K562 (cell line): ENCODE results near the gene KIF3B. TPM values are rescaled to one million over a fixed set of nuclear protein-coding genes. Genes with fewer than 3 reads are reported as not detected.
A peak's percentile ranks its signal among the peaks of the same experiment; 100 is the strongest.

Experiments
- ARNT ChIP-seq, 2 experiments: fragments of 450-650 bp; IDR thresholded peaks; 2 replicates each; pipeline ENCODE4 v1.6.1; 2016; ENCODE audit warnings: mild to moderate bottlenecking in 1 of 2
- HEY1 ChIP-seq: fragments of 250-450 bp; sonication (Bioruptor Pico); IDR thresholded peaks from 2 replicates; pipeline ENCODE4 v1.5.0; 2020; ENCODE audit warnings: mild to moderate bottlenecking, moderate library complexity, borderline replicate concordance
- HNRNPK ChIP-seq: fragments of 200-400 bp; formaldehyde crosslinking; IDR thresholded peaks from one replicate; pipeline ENCODE4 v1.6.1; 2018; ENCODE audit warnings: mild to moderate bottlenecking, low read depth, low read length; ENCODE audit not compliant: poor library complexity, severe bottlenecking
- ILK ChIP-seq: fragments of 450-650 bp; IDR thresholded peaks from 2 replicates; pipeline ENCODE4 v1.6.1; 2016; ENCODE audit warnings: missing genetic modification characterization, low read depth, mild to moderate bottlenecking, missing compliant biosample characterization, moderate library complexity, borderline replicate concordance
- POLR2AphosphoS2 ChIP-seq: IDR thresholded peaks from 2 replicates; pipeline ENCODE4 v1.6.1; 2012; ENCODE audit warnings: low read length, improper control_type of control experiment
- POLR2H ChIP-seq: IDR thresholded peaks from 2 replicates; pipeline ENCODE4 v1.6.1; 2016; ENCODE audit warnings: missing genetic modification characterization, low read depth, mild to moderate bottlenecking, control low read depth, missing compliant biosample characterization, moderate library complexity
- PRDM10 ChIP-seq: fragments of 450-650 bp; IDR thresholded peaks from 2 replicates; pipeline ENCODE4 v1.6.1; 2018; ENCODE audit not compliant: partially characterized antibody
- SETDB1 ChIP-seq: IDR thresholded peaks from one replicate; pipeline ENCODE4 v1.6.1; 2012; ENCODE audit warnings: low read length, control low read depth, inconsistent platforms
- TAF7 ChIP-seq: fragments of 450-650 bp; IDR thresholded peaks from 2 replicates; pipeline ENCODE4 v1.6.1; 2016; ENCODE audit warnings: missing genetic modification characterization, missing compliant biosample characterization
- ZMIZ1 ChIP-seq, 2 experiments: fragments of 150-350 bp in 1 of 2; IDR thresholded peaks; 2 replicates each; pipeline ENCODE4 v1.6.1; 2012 to 2016; ENCODE audit warnings: low read depth in 2 of 2, low read length in 2 of 2, mild to moderate bottlenecking in 1 of 2, moderate library complexity in 1 of 2
- ZNF124 ChIP-seq: sonication (generic); formaldehyde crosslinking; IDR thresholded peaks from 2 replicates; pipeline ENCODE4 v1.8.1; 2022; ENCODE audit warnings: missing genetic modification reagents
- ZNF263 ChIP-seq: sonication (generic); formaldehyde crosslinking; IDR thresholded peaks from 2 replicates; pipeline ENCODE4 v1.8.0; 2022; ENCODE audit warnings: mild to moderate bottlenecking, missing genetic modification reagents, borderline replicate concordance
- ZNF512 ChIP-seq: IDR thresholded peaks from 2 replicates; pipeline ENCODE4 v1.6.1; 2016; ENCODE audit warnings: missing genetic modification characterization, missing compliant biosample characterization
- polyA plus RNA-seq, 8 experiments: library from polyadenylated mRNA; depleted of rRNA in 4 of 8; stranded (reverse) in 5 of 8; unstranded in 3 of 8; fragments of >200 nt; fragmentation: Nextera tagmentation in 2 of 8; fragmentation: Illumina TruSeq in 1 of 8; extraction: Ambion mirVana in 2 of 8; extraction: Trizol in 1 of 8; gene quantifications; 2 replicates each; pipeline versions ENCODE4 v1.2.1 to v1.2.3, GENCODE V29; 2011 to 2014; ENCODE audit warnings: inconsistent platforms in 1 of 8, missing spikeins in 1 of 8
- total RNA-seq, 7 experiments: library from RNA; depleted of rRNA in 6 of 7; stranded (reverse); fragments of >200 nt in 6 of 7; fragmentation: Illumina TruSeq in 2 of 7; extraction: Trizol in 2 of 7; gene quantifications; 2 replicates each; pipeline versions ENCODE4 v1.2.1 to v1.2.3, GENCODE V29; 2011 to 2021; ENCODE audit warnings: low replicate concordance in 1 of 7

Gene KIF3B
- total and polyA plus RNA-seq, 9 of the 15 experiments (the other 6 are each of a cell fraction or from before 2014, with no cell fraction given), result 2.9 to 12.3 (median 8.6) TPM

GRCh38 chr20:32285621-32286371 lies 8.3 kb downstream of the KIF3B start (continued):
- no peak for TF ChIP-seq PRDM10
- TF ChIP-seq ARNT (IDR thresholded peaks at IDR 0.05), result peak in 1 of 2 experiments; percentile 72; a peak in 1 of 4 replicates
- peak; percentile 39; the same call in 1 of the 2 replicates for TF ChIP-seq ZNF263 (CRISPR knock-in tag)
- peak in 1 of 2 experiments; percentile 90; a peak in 2 of 4 replicates for TF ChIP-seq ZMIZ1 (IDR thresholded peaks at IDR 0.05; ENCODE audit: low read depth in 2 of 2, low read length in 2 of 2)
- no peak for TF ChIP-seq HNRNPK
- no peak for TF ChIP-seq ILK (tag)
- no peak for TF ChIP-seq POLR2H (tag)
- no peak for TF ChIP-seq TAF7 (tag)
- TF ChIP-seq SETDB1, result no peak
- TF ChIP-seq ZNF512, result no peak
- peak; percentile 46; the same call in 1 of the 2 replicates for TF ChIP-seq HEY1
- TF ChIP-seq POLR2AphosphoS2, result no peak
- no peak for TF ChIP-seq ZNF124 (CRISPR knock-in tag)
